ENCODE measurements around the gene KNCN.

Gene KNCN

GRCh38 chr1:46569116-46569515 is 17.7 kb upstream of the KNCN start:
- no peak for DNase-seq (ENCODE audit: low read depth in 2 of 2, low spot score in 1 of 2)

GRCh38 chr1:46568461-46568891 is 17.0 kb upstream of the KNCN start:
- DNase-seq (ENCODE audit: low read depth in 2 of 2, low spot score in 1 of 2), result no peak

GRCh38 chr1:46563341-46563740 is 11.9 kb upstream of the KNCN start:
- no peak for DNase-seq (ENCODE audit: low read depth in 2 of 2, low spot score in 1 of 2)

GRCh38 chr1:46562498-46562897 is 11.1 kb upstream of the KNCN start:
- DNase-seq (ENCODE audit: low read depth in 2 of 2, low spot score in 1 of 2), result no peak

GRCh38 chr1:46558966-46559365 is 7.5 kb upstream of the KNCN start:
- DNase-seq (ENCODE audit: low read depth in 2 of 2, low spot score in 1 of 2), result no peak

- DNase-seq (ENCODE audit: low read depth in 2 of 2, low spot score in 1 of 2), result no peak
Measured at GRCh38 chr1:46558141-46558963, 6.9 kb upstream of the KNCN start.

- no peak for DNase-seq (ENCODE audit: low read depth in 2 of 2, low spot score in 1 of 2)
Measured at GRCh38 chr1:46557403-46557802, 6.0 kb upstream of the KNCN start.

GRCh38 chr1:46556822-46557221 is 5.4 kb upstream of the KNCN start:
- DNase-seq (ENCODE audit: low read depth in 2 of 2, low spot score in 1 of 2), result no peak

GRCh38 chr1:46555826-46556619 is 4.6 kb upstream of the KNCN start:
- DNase-seq (ENCODE audit: low read depth in 2 of 2, low spot score in 1 of 2), result no peak

GRCh38 chr1:46554597-46555381 is 3.3 kb upstream of the KNCN start:
- DNase-seq (ENCODE audit: low read depth in 2 of 2, low spot score in 1 of 2), result no peak

GRCh38 chr1:46554236-46554596 is 2.8 kb upstream of the KNCN start:
- DNase-seq (ENCODE audit: low read depth in 2 of 2, low spot score in 1 of 2), result no peak

GRCh38 chr1:46553506-46553905 is 2.1 kb upstream of the KNCN start:
- no peak for DNase-seq (ENCODE audit: low read depth in 2 of 2, low spot score in 1 of 2)

GRCh38 chr1:46552357-46553237 is 1.1 kb upstream of the KNCN start:
- no peak for DNase-seq (ENCODE audit: low read depth in 2 of 2, low spot score in 1 of 2)

- no peak for DNase-seq (ENCODE audit: low read depth in 2 of 2, low spot score in 1 of 2)
Measured at GRCh38 chr1:46550751-46551231, 656 bp downstream of the KNCN start.

GRCh38 chr1:46549697-46550681 is 1.5 kb downstream of the KNCN start:
- DNase-seq (ENCODE audit: low read depth in 2 of 2, low spot score in 1 of 2), result peak in 1 of 2 donors; percentile 17

- DNase-seq (ENCODE audit: low read depth in 2 of 2, low spot score in 1 of 2), result no peak
Measured at GRCh38 chr1:46547481-46548383, 3.7 kb downstream of the KNCN start.

- DNase-seq (ENCODE audit: low read depth in 2 of 2, low spot score in 1 of 2), result no peak
Measured at GRCh38 chr1:46546210-46546609, 5.2 kb downstream of the KNCN start.

- DNase-seq (ENCODE audit: low read depth in 2 of 2, low spot score in 1 of 2), result no peak
Measured at GRCh38 chr1:46545784-46546183, 5.7 kb downstream of the KNCN start.

Measured in stimulated activated CD8-positive, alpha-beta memory T cell treated with anti-CD3 and anti-CD28 coated beads, Interleukin-4, amount 100 ng/mL, for 4 hours (primary cell).